Measurements from ENCODE around the gene RNF19B.

- no peak for TF ChIP-seq POLR2A (IDR thresholded peaks at IDR 0.05; ENCODE audit: low read depth, low read length)
- no peak for TF ChIP-seq TAF1 (IDR thresholded peaks at IDR 0.05; ENCODE audit: low read depth, low read length)
- no peak for TF ChIP-seq POLR2AphosphoS5 (IDR thresholded peaks at IDR 0.05; ENCODE audit: low read depth, low read length)
- no peak for TF ChIP-seq POU2F2 (IDR thresholded peaks at IDR 0.05; ENCODE audit: low read depth, low read length)
- no peak for TF ChIP-seq SPI1 (IDR thresholded peaks at IDR 0.05; ENCODE audit: low read depth, low read length)
Observed at GRCh38 chr1:32946413-32946812, 18.2 kb downstream of the RNF19B start.

All from GM12891 (cell line).